Psoas muscle (tissue), 8 donors: ENCODE data around the gene ACP4. TPM values are rescaled to one million over a fixed set of nuclear protein-coding genes. Genes with fewer than 3 reads are reported as not detected.
"Not testable (repeated sequence)": the region's sequence is repeated elsewhere in the genome, so short reads cannot be mapped to it uniquely, and the experiment has no call there.

Experiments
- ATAC-seq, 4 donors: fragments of 200-7000 bp; cut with Tn5 transposase; one replicate each; pipeline ENCODE4 v1.9.1; 2020; ENCODE audit warnings: moderate library complexity in 3 of 4, mild to moderate bottlenecking in 2 of 4
- DNase-seq, 2 donors: peaks; one replicate each; pipeline ENCODE4 v3.0.0-alpha.2; 2020
- H3K27ac ChIP-seq: fragments of 200-600 bp; one replicate; pipeline ENCODE4 v1.8.0; 2022
- H3K27me3 ChIP-seq, 3 donors: fragments of 200-600 bp in 1 of 3; one replicate each; pipeline versions ENCODE4 v1.6.1 to v1.8.0; 2013 to 2022; ENCODE audit warnings: low read length in 2 of 3, mild to moderate bottlenecking in 2 of 3, moderate library complexity in 1 of 3; ENCODE audit not compliant: insufficient read depth in 3 of 3
- H3K36me3 ChIP-seq, 2 donors: fragments of 200-600 bp in 1 of 2; one replicate each; pipeline versions ENCODE4 v1.6.1 to v1.8.0; 2013 to 2022; ENCODE audit warnings: low read depth in 1 of 2, mild to moderate bottlenecking in 1 of 2, moderate library complexity in 1 of 2; ENCODE audit not compliant: insufficient read depth in 1 of 2
- H3K4me1 ChIP-seq: fragments of 200-600 bp; one replicate; pipeline ENCODE4 v1.8.0; 2022
- H3K4me3 ChIP-seq: fragments of 200-600 bp; one replicate; pipeline ENCODE4 v1.8.0; 2022; ENCODE audit warnings: mild to moderate bottlenecking
- H3K9me3 ChIP-seq: fragments of 200-600 bp; one replicate; pipeline ENCODE4 v1.8.0; 2022
- CTCF ChIP-seq: fragments of 200-600 bp; IDR thresholded peaks from one replicate; pipeline ENCODE4 v1.8.0; 2022; ENCODE audit warnings: antibody characterized with exemption
- WGBS, 3 donors: extraction: QIAGEN DNeasy Blood & Tissue Kit; methylation state at CpG; one replicate each; pipeline versions ENCODE4 v1.1.6 to v1.1.7; 2013; 5-methylcytosine and 5-hydroxymethylcytosine counted together
- intact Hi-C, 2 donors: fragments of 100-400 bp; cut with DNase I; formaldehyde crosslinking; loops; one replicate each; pipeline versions ENCODE4 v1.11.0 to v1.14.2; 2022
- polyA plus RNA-seq, 3 donors: library from polyadenylated mRNA; stranded (reverse); fragments of 200-250 nt; gene quantifications; one replicate each; pipeline ENCODE4 v1.2.3, GENCODE V29; 2013
- total RNA-seq, 4 donors: library from RNA; stranded (reverse); fragmentation: NEBNext Ultra II Directional in 2 of 4; extraction: Animal tissue kit (Norgen Biotek cat#: 25700) in 2 of 4; gene quantifications; one replicate each; pipeline versions ENCODE4 v1.2.1 to v1.2.4, GENCODE V29; 2021 to 2023
- donor health status: healthy with polysubstance abuse.
- donor health status: DM: no; HTN: no; CAD: no; lungs with moderate emphysema.
- donor health status: Bipolar disorder and iron deficiency.
- donor health status: healthy.
- donor health status: DM: yes; HTN: yes; CAD: no.
- donor health status: DM: no; HTN: no; CAD: no.
- donor health status: DM: no; HTN: no; CAD: no.
- donor health status: DM: yes; HTN: yes; CAD: no.

The ACP4 gene
- total and polyA plus RNA-seq, 7 donors = not detected

- Histone ChIP-seq H3K4me3 (no peak overlapping the region), H3K27me3 (peaks cover 0 to 30% (median 0%) of the 10 kb centered on the region in 3 donors), H3K9me3 (no peaks in the 10 kb centered on the region), H3K4me1 (no peaks in the 10 kb centered on the region), H3K36me3 (no peaks in the 10 kb centered on the region), H3K27ac (no peak overlapping the region)
- no peak for DNase-seq
- intact Hi-C loops = no loop called here
- 79 to 83% (median 80%) methylated on average over 13 of the region's 13 CpGs for WGBS, 3 donors
- no peak for ATAC-seq
- TF ChIP-seq CTCF = no peak
Observed at GRCh38 chr19:50770888-50771287, 19.3 kb upstream of the ACP4 start.

GRCh38 chr19:50772476-50772875, 17.7 kb upstream of the ACP4 start:
- DNase-seq = no peak
- H3K4me1 ChIP-seq = no peaks in the 10 kb centered on the region
- H3K27me3 ChIP-seq = peaks cover 0 to 46% (median 2%) of the 10 kb centered on the region in 3 donors
- no peaks in the 10 kb centered on the region for H3K36me3 ChIP-seq
- intact Hi-C loops = no loop called here
- no peak for ATAC-seq
- H3K27ac ChIP-seq = no peak overlapping the region
- no peak overlapping the region for H3K4me3 ChIP-seq
- H3K9me3 ChIP-seq = no peaks in the 10 kb centered on the region
- 31 to 47% (median 43%) methylated on average over 2 of the region's 2 CpGs for WGBS, 3 donors
- no peak for TF ChIP-seq CTCF

DNA sequence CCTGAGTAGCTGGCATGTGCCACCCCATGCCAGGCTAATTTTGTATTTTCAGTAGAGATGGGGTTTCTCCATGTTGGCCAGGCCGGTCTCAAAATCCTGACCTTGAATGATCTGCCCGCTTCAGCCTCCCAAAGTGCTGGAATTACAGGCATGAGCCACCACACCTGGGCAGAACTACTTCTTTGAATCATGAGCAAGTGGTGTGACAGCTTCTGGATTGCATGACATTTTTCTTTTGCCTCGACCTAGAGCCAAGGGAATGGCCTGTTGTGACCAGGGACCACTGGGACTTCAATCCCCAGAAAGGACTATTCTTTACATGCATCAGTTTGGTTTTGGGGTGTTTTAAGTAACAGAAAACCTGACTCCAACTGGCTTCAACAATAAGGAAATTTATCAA, 17.3 kb upstream of the ACP4 start:
- 76 to 92% (median 78%) methylated on average over 3 of the region's 3 CpGs for WGBS, 3 donors
- H3K9me3 ChIP-seq, DNase-seq, H3K4me3 ChIP-seq, H3K36me3 ChIP-seq, H3K27ac ChIP-seq, ATAC-seq, H3K4me1 ChIP-seq, intact Hi-C loops: not testable (repeated sequence)
- H3K27me3 ChIP-seq = peaks cover 0 to 51% (median 5%) of the 10 kb centered on the region in 3 donors

DNA sequence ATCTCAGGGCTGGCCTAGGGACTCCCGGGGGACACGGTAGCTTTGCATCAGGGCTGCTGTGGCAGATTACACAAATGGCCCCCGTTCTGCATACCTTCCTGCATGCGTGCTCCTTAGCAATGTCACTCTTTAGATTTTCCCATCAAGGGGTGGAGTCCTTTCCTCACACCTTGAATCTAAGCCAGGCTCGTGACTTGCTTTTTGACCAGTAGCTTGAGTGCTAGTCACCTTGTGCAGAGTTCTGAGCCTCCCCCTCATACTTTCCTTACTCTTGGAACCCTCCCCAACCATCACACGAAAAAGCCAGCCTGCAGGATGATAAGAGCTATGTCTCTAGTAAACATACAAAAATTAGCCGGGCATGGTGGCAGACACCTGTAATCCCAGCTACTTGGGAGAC, 16.8 kb upstream of the ACP4 start:
- WGBS, 3 donors = 51 to 59% (median 56%) methylated on average over 7 of the region's 7 CpGs
- DNase-seq, H3K4me3 ChIP-seq, H3K27ac ChIP-seq, H3K4me1 ChIP-seq, ATAC-seq, intact Hi-C loops, H3K36me3 ChIP-seq, H3K9me3 ChIP-seq: not testable (repeated sequence)
- H3K27me3 ChIP-seq = peaks cover 0 to 56% (median 8%) of the 10 kb centered on the region in 3 donors

GRCh38 chr19:50776131-50776530, 14.1 kb upstream of the ACP4 start:
- no peak for DNase-seq
- intact Hi-C loops = no loop called here
- Histone ChIP-seq H3K4me3 (no peak overlapping the region), H3K27me3 (peaks cover 0 to 64% (median 25%) of the 10 kb centered on the region in 3 donors), H3K36me3 (no peaks in the 10 kb centered on the region), H3K27ac (no peak overlapping the region), H3K4me1 (no peaks in the 10 kb centered on the region), H3K9me3 (no peaks in the 10 kb centered on the region)
- WGBS, 3 donors = 72 to 82% (median 77%) methylated on average over 5 of the region's 5 CpGs
- ATAC-seq = no peak
- TF ChIP-seq CTCF = no peak

DNA sequence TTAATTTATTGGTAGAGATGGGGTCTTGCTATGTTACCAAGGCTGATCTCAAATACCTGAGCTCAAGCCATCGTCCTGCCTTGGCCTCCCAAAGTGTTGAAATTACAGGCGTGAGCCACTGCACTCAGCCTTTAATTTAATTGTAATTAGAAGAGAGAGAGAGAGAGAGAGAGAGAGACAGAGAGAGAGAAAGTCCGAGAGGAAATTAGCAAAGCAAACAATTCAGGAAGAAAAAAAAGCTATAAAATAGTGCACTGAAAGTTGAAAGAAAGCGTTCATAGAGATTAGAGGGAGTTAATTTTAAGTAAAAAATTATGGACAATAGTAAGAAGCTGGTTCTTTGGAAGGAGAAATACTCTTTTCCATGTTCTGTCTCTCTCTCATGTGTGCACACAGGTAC, 13.0 kb upstream of the ACP4 start:
- Histone ChIP-seq H3K27ac (no peak overlapping the region), H3K36me3 (no peaks in the 10 kb centered on the region), H3K27me3 (peaks cover 0 to 72% (median 25%) of the 10 kb centered on the region in 3 donors), H3K4me1 (no peaks in the 10 kb centered on the region), H3K9me3 (no peaks in the 10 kb centered on the region), H3K4me3 (no peak overlapping the region)
- no peak for DNase-seq
- no peak for TF ChIP-seq CTCF
- intact Hi-C loops = no loop called here
- ATAC-seq = no peak
- WGBS, 3 donors = 47 to 52% (median 48%) methylated on average over 4 of the region's 4 CpGs
